ENCODE results near the gene GABARAP. TPM values are rescaled to one million over a fixed set of nuclear protein-coding genes. Genes with fewer than 3 reads are reported as not detected.

GABARAP gene
- 678 to 759 TPM (median 700 TPM) in 5 replicates for total RNA-seq (2022; extraction: Qiagen RNA extraction; ENCODE audit: low read depth)

GRCh38 chr17:7241783-7242716 is at the start of gene GABARAP:
TSS of gene GABARAP (minus strand) at chr17:7242449. CDS start at chr17:7242330, 119 bp downstream.

GRCh38 chr17:7281074-7281952 is 39.1 kb upstream of the GABARAP start, which contains the start of gene SLC2A4:
TSS of gene SLC2A4 (plus strand) at chr17:7281718. CDS start at chr17:7281935, 217 bp downstream.

GRCh38 chr17:7262192-7262934 is 20.1 kb upstream of the GABARAP start, which contains the start of gene CLDN7:
TSS of gene CLDN7 (minus strand) at chr17:7262478. CDS start at chr17:7262043, 435 bp downstream.

GRCh38 chr17:7252176-7253043 is 10.2 kb upstream of the GABARAP start, which contains the start of gene ELP5:
TSS of gene ELP5 (plus strand) at chr17:7252215. CDS start at chr17:7252551, 336 bp downstream.

GRCh38 chr17:7251661-7252175 is 9.5 kb upstream of the GABARAP start, which contains the start of gene CTDNEP1:
TSS of gene CTDNEP1 (minus strand) at chr17:7251734. CDS start at chr17:7251296, 438 bp downstream.

GRCh38 chr17:7239091-7240027 is 2.9 kb downstream of the GABARAP start, which contains the start of gene PHF23:
TSS of gene PHF23 (minus strand) at chr17:7239457. CDS start at chr17:7239279, 178 bp downstream.

GRCh38 chr17:7234083-7234951 is 7.9 kb downstream of the GABARAP start, which contains the start of gene DVL2:
TSS of gene DVL2 (minus strand) at chr17:7234517. CDS start at chr17:7234262, 255 bp downstream.

GRCh38 chr17:7219812-7220592 is 22.2 kb downstream of the GABARAP start, which contains the start of the genes ACADVL and DLG4:
TSS of gene ACADVL (plus strand) at chr17:7219938. CDS start at chr17:7219985, 47 bp downstream.
TSS of gene DLG4 (minus strand) at chr17:7219836.

Other genes with a start within 250 kb of the GABARAP start
- not detected in 5 replicates for gene ALOX12, start 246.4 kb downstream of the GABARAP start, total RNA-seq (2022; extraction: Qiagen RNA extraction; ENCODE audit: low read depth)
- 458 to 548 TPM (median 474 TPM) in 5 replicates for gene RNASEK, start 229.8 kb downstream of the GABARAP start, total RNA-seq (2022; extraction: Qiagen RNA extraction; ENCODE audit: low read depth)
- 0.09 TPM in 1 of 5 replicates, not detected in the others for gene BCL6B, start 219.4 kb downstream of the GABARAP start, total RNA-seq (2022; extraction: Qiagen RNA extraction; ENCODE audit: low read depth)
- 8.8 to 12.1 TPM (median 10.0 TPM) in 5 replicates for gene SLC16A13, start 206.4 kb downstream of the GABARAP start, total RNA-seq (2022; extraction: Qiagen RNA extraction; ENCODE audit: low read depth)
- not detected in 5 replicates for gene SLC16A11, start 198.4 kb downstream of the GABARAP start, total RNA-seq (2022; extraction: Qiagen RNA extraction; ENCODE audit: low read depth)
- gene CLEC10A, start 162.2 kb downstream of the GABARAP start, total RNA-seq (2022; extraction: Qiagen RNA extraction; ENCODE audit: low read depth), result not detected in 5 replicates
- gene ASGR2, start 127.6 kb downstream of the GABARAP start, total RNA-seq (2022; extraction: Qiagen RNA extraction; ENCODE audit: low read depth), result 0.36 TPM in 1 of 5 replicates, not detected in the others
- gene ASGR1, start 63.1 kb downstream of the GABARAP start, total RNA-seq (2022; extraction: Qiagen RNA extraction; ENCODE audit: low read depth), result 1.0 to 1.5 TPM (median 1.3 TPM) in 5 replicates
- 7.2 to 10.7 TPM (median 8.9 TPM) in 5 replicates for gene DLG4, start 22.6 kb downstream of the GABARAP start, total RNA-seq (2022; extraction: Qiagen RNA extraction; ENCODE audit: low read depth)
- 373 to 531 TPM (median 506 TPM) in 5 replicates for gene ACADVL, start 22.5 kb downstream of the GABARAP start, total RNA-seq (2022; extraction: Qiagen RNA extraction; ENCODE audit: low read depth)
- gene DVL2, start 7.9 kb downstream of the GABARAP start, total RNA-seq (2022; extraction: Qiagen RNA extraction; ENCODE audit: low read depth), result 26.1 to 39.5 TPM (median 37.0 TPM) in 5 replicates
- gene PHF23, start 3.0 kb downstream of the GABARAP start, total RNA-seq (2022; extraction: Qiagen RNA extraction; ENCODE audit: low read depth), result 82.3 to 110 TPM (median 92.2 TPM) in 5 replicates
- gene CTDNEP1, start 9.3 kb upstream of the GABARAP start, total RNA-seq (2022; extraction: Qiagen RNA extraction; ENCODE audit: low read depth), result 210 to 241 TPM (median 229 TPM) in 5 replicates
- gene ELP5, start 9.8 kb upstream of the GABARAP start, total RNA-seq (2022; extraction: Qiagen RNA extraction; ENCODE audit: low read depth), result 110 to 138 TPM (median 124 TPM) in 5 replicates
- 0.57 to 1.5 TPM (median 0.71 TPM) in 5 replicates for gene CLDN7, start 20.0 kb upstream of the GABARAP start, total RNA-seq (2022; extraction: Qiagen RNA extraction; ENCODE audit: low read depth)
- 0.07 to 0.29 TPM (median 0.17 TPM) in 5 replicates for gene SLC2A4, start 39.3 kb upstream of the GABARAP start, total RNA-seq (2022; extraction: Qiagen RNA extraction; ENCODE audit: low read depth)
- gene YBX2, start 52.2 kb upstream of the GABARAP start, total RNA-seq (2022; extraction: Qiagen RNA extraction; ENCODE audit: low read depth), result 0.32 to 0.80 TPM (median 0.41 TPM) in 5 replicates
- gene EIF5A, start 65.2 kb upstream of the GABARAP start, total RNA-seq (2022; extraction: Qiagen RNA extraction; ENCODE audit: low read depth), result 1,703 to 1,867 TPM (median 1,727 TPM) in 5 replicates
- gene GPS2, start 72.9 kb upstream of the GABARAP start, total RNA-seq (2022; extraction: Qiagen RNA extraction; ENCODE audit: low read depth), result 86.5 to 109 TPM (median 99.7 TPM) in 5 replicates
- 21.8 to 31.5 TPM (median 27.2 TPM) in 5 replicates for gene NEURL4, start 86.9 kb upstream of the GABARAP start, total RNA-seq (2022; extraction: Qiagen RNA extraction; ENCODE audit: low read depth)
- gene ACAP1, start 94.1 kb upstream of the GABARAP start, total RNA-seq (2022; extraction: Qiagen RNA extraction; ENCODE audit: low read depth), result 0.74 to 8.9 TPM (median 4.6 TPM) in 5 replicates
- 10.7 to 15.4 TPM (median 12.9 TPM) in 5 replicates for gene KCTD11, start 109.7 kb upstream of the GABARAP start, total RNA-seq (2022; extraction: Qiagen RNA extraction; ENCODE audit: low read depth)
- not detected in 5 replicates for gene TMEM95, start 112.7 kb upstream of the GABARAP start, total RNA-seq (2022; extraction: Qiagen RNA extraction; ENCODE audit: low read depth)
- gene TNK1, start 138.6 kb upstream of the GABARAP start, total RNA-seq (2022; extraction: Qiagen RNA extraction; ENCODE audit: low read depth), result 1.5 to 2.1 TPM (median 1.9 TPM) in 5 replicates
- gene PLSCR3, start 152.1 kb upstream of the GABARAP start, total RNA-seq (2022; extraction: Qiagen RNA extraction; ENCODE audit: low read depth), result 35.0 to 47.4 TPM (median 36.8 TPM) in 5 replicates
- 183 to 235 TPM (median 214 TPM) in 5 replicates for gene TMEM256, start 161.6 kb upstream of the GABARAP start, total RNA-seq (2022; extraction: Qiagen RNA extraction; ENCODE audit: low read depth)
- 13.0 to 21.8 TPM (median 16.6 TPM) in 5 replicates for gene NLGN2, start 165.4 kb upstream of the GABARAP start, total RNA-seq (2022; extraction: Qiagen RNA extraction; ENCODE audit: low read depth)
- gene SPEM1, start 177.9 kb upstream of the GABARAP start, total RNA-seq (2022; extraction: Qiagen RNA extraction; ENCODE audit: low read depth), result not detected in 5 replicates
- gene SPEM2, start 183.2 kb upstream of the GABARAP start, total RNA-seq (2022; extraction: Qiagen RNA extraction; ENCODE audit: low read depth), result 0.08 TPM in 1 of 5 replicates, not detected in the others
- gene SPEM3, start 186.4 kb upstream of the GABARAP start, total RNA-seq (2022; extraction: Qiagen RNA extraction; ENCODE audit: low read depth), result not detected in 5 replicates
- 8.7 to 15.2 TPM (median 12.6 TPM) in 5 replicates for gene TMEM102, start 193.0 kb upstream of the GABARAP start, total RNA-seq (2022; extraction: Qiagen RNA extraction; ENCODE audit: low read depth)
- gene FGF11, start 197.1 kb upstream of the GABARAP start, total RNA-seq (2022; extraction: Qiagen RNA extraction; ENCODE audit: low read depth), result 0.74 to 1.4 TPM (median 1.2 TPM) in 5 replicates
- gene CHRNB1, start 202.6 kb upstream of the GABARAP start, total RNA-seq (2022; extraction: Qiagen RNA extraction; ENCODE audit: low read depth), result 5.7 to 8.0 TPM (median 7.2 TPM) in 5 replicates
- gene ZBTB4, start 237.2 kb upstream of the GABARAP start, total RNA-seq (2022; extraction: Qiagen RNA extraction; ENCODE audit: low read depth), result 17.8 to 24.3 TPM (median 22.7 TPM) in 5 replicates
- gene SLC35G6, start 239.0 kb upstream of the GABARAP start, total RNA-seq (2022; extraction: Qiagen RNA extraction; ENCODE audit: low read depth), result not detected in 5 replicates
- 62.1 to 84.5 TPM (median 77.7 TPM) in 5 replicates for gene POLR2A, start 241.9 kb upstream of the GABARAP start, total RNA-seq (2022; extraction: Qiagen RNA extraction; ENCODE audit: low read depth)